Activated CD4-positive, alpha-beta T cell treated with anti-CD3 and anti-CD28 coated beads, Interleukin-2, amount 10 ng/mL, durations not matched to agents 7 days and 5 days (primary cell): ENCODE measurements around the gene FBN3. TPM values are rescaled to one million over a fixed set of nuclear protein-coding genes. Genes with fewer than 3 reads are reported as not detected.
A peak's percentile ranks its signal among the peaks of the same experiment; 100 is the strongest.
"Not testable (repeated sequence)": the region's sequence is repeated elsewhere in the genome, so short reads cannot be mapped to it uniquely, and the experiment has no call there.

Source experiments
- CTCF ChIA-PET: fragments of 350-600 bp; sonication (Branson Sonifier 250); formaldehyde crosslinking; loops from one replicate; lab custom pipeline; 2021; ENCODE audit warnings: antibody characterized with exemption; lab: Charles Lee
- POLR2A ChIA-PET: fragments of 350-600 bp; sonication (Branson Sonifier 250); formaldehyde crosslinking; loops from one replicate; lab custom pipeline; 2021; ENCODE audit warnings: antibody characterized with exemption; lab: Charles Lee
- DNase-seq: peaks from one replicate; pipeline ENCODE4 v3.0.0-alpha.2; 2020
- H3K27ac Mint-ChIP-seq: one replicate; pipeline ENCODE4 v1.8.0; 2021; ENCODE audit warnings: mild to moderate bottlenecking, moderate library complexity, mixed read lengths
- H3K27me3 Mint-ChIP-seq: one replicate; pipeline ENCODE4 v1.8.0; 2021; ENCODE audit warnings: mixed read lengths
- H3K36me3 Mint-ChIP-seq: one replicate; pipeline ENCODE4 v1.8.0; 2021; ENCODE audit warnings: low read depth, mixed read lengths
- H3K4me1 Mint-ChIP-seq: one replicate; pipeline ENCODE4 v1.8.0; 2021; ENCODE audit warnings: mixed read lengths
- H3K4me3 Mint-ChIP-seq: one replicate; pipeline ENCODE4 v1.8.0; 2021; ENCODE audit warnings: mild to moderate bottlenecking, moderate library complexity, mixed read lengths
- H3K9me3 Mint-ChIP-seq: one replicate; pipeline ENCODE4 v1.8.0; 2021; ENCODE audit warnings: mixed read lengths
- total RNA-seq, 2 experiments: library from RNA; stranded (reverse); gene quantifications; one replicate each; pipeline ENCODE4 v1.2.3, GENCODE V29; 2021

FBN3 gene
- total RNA-seq, 2 experiments from 2014 or later = not detected

DNA sequence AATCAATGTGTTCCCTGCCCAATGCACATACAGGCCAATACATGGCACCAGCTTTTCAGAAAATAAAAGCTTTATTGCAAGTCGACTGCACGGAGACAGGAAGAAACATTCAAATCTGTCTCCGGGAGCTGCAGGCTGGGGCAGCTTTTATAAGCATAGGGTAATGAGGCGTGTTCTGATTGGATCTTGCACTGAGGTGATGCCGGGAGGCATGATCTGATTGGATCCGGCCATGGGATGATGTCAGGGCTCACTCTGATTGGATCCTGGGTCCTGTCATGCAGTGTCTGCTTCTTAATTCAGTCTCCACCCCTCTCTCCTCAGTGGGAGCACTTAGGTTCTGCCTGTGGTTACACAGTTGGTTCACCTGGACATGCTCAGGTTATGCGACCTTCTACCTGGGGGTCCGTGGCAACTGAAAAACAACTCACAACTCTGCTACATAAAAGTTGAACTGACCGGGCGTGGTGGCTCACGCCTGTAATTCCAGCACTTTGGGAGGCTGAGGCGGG, 11.8 kb upstream of the FBN3 start:
- ChIA-PET POLR2A (no interaction called here), CTCF (no interaction called here)
- Mint-ChIP-seq H3K4me1 (peaks cover 4% of the 10 kb centered on the region), H3K4me3 (no peak overlapping the region), H3K27me3 (peaks cover 8% of the 10 kb centered on the region), H3K9me3 (no peaks in the 10 kb centered on the region), H3K27ac (no peak overlapping the region), H3K36me3 (no peaks in the 10 kb centered on the region)
- peak; percentile 12 for DNase-seq

DNA sequence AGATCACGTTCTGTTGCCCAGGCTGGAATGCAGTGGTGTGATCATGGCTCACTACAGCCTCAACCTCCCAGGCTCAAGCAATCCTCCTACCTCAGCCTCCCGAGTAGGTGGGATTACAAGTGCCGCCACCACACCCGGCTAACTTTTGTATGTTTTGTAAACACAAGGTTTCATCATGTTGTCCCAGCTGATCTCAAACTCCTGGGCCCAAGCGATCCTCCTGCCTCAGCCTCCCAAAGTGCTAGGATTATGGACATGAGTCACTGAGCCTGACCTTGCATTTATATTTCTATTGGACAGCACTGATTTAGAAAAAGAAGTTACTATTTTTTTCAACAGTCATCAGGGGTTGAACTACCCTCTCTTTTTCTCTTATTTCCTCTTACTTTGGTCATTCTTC, 9.9 kb upstream of the FBN3 start:
- H3K36me3 Mint-ChIP-seq, POLR2A ChIA-PET, H3K9me3 Mint-ChIP-seq, H3K27me3 Mint-ChIP-seq, DNase-seq, H3K4me3 Mint-ChIP-seq, H3K27ac Mint-ChIP-seq, H3K4me1 Mint-ChIP-seq: not testable (repeated sequence)
- CTCF ChIA-PET = interaction anchor here (0.8 to 1.3 kb wide), 2 partner anchors 50 to 96 kb away, joined by 3 to 5 read pairs; partner anchors contain the start of gene CERS4

DNA sequence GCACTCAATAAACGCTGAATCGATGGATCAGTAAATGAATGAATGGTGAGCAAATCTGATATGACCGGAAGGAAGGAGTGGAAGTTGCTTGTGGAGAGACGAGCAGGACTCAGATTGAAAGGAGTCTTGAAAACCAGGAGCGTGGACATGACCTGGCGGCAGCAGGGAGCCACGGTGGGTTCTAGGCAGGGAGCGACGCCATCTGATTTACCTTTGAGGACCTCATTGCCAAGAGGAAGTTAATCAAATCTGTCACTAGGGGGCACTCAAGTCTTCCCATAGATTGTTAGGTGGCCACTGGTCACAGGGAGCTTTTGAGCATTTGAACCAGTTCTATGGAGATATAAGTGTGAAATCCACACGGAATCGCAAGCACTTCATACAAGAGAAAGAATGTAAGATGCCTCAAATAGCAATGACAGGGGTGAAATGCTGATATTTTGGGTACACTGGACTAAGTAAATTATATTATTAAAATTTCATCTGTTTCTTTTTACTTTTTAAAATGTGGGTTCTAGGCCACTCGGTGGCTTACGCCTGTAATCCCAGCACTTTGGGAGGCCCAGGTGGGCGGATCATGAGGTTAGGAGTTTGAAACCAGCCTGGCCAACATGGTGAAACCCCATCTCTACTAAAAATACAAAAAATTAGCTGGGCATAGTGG, 9.2 kb upstream of the FBN3 start:
- Mint-ChIP-seq H3K4me1 (peaks cover 4% of the 10 kb centered on the region), H3K36me3 (no peaks in the 10 kb centered on the region), H3K27ac (no peak overlapping the region), H3K4me3 (no peak overlapping the region), H3K9me3 (no peaks in the 10 kb centered on the region), H3K27me3 (peaks cover 12% of the 10 kb centered on the region)
- CTCF ChIA-PET = interaction anchor here (0.7 to 1.3 kb wide), 6 partner anchors 24 to 156 kb away, joined by 3 to 5 read pairs (median 4); partner anchors contain the start of gene CERS4
- POLR2A ChIA-PET = no interaction called here
- peak; percentile 75 for DNase-seq

DNA sequence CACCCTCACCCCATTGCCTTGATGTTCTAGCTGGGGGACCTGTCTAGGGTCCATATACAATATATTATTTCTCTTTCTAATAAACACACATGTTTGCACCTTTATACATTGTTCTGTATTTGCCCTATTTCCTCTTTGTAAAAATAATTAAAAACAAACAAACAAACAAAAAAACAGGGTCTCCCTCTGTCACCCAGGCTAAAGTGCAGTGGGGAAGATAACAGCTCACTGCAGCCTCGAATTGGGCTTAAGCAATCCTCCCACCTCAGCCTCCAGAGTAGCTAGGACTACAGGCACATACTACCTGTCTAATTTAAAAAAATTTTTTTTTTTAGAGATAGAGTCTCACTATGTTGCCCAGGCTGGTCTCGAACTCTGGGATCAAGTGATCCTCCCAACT, 5.9 kb upstream of the FBN3 start:
- peaks cover 31% of the 10 kb centered on the region for H3K27me3 Mint-ChIP-seq
- no peak overlapping the region for H3K4me3 Mint-ChIP-seq
- H3K36me3 Mint-ChIP-seq = no peaks in the 10 kb centered on the region
- ChIA-PET CTCF (interaction anchor here (0.6 kb wide), 2 partner anchors 50 to 99 kb away, joined by 3 read pairs; no protein-coding TSS in a partner anchor), POLR2A (no interaction called here)
- H3K4me1 Mint-ChIP-seq = no peaks in the 10 kb centered on the region
- H3K27ac Mint-ChIP-seq = no peak overlapping the region
- H3K9me3 Mint-ChIP-seq = no peaks in the 10 kb centered on the region
- DNase-seq = no peak

DNA sequence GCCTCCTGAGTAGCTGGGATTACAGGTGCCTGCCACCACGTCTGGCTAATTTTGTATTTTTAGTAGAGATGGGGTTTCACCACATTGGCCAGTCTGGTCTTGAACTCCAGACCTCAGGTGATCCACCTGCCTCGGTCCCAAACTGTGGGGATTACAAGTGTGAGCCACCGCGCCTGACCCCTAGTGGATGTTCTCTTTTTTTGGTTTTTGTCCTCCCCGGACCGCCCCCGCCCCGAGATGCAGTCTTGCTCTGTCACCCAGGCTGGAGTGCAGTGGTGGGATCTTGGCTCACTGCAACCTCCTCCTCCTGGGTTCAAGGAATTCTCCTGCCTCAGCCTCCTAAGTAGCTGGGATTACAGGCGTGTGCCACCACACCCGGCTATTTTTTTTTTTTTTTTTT, 4.6 kb upstream of the FBN3 start:
- CTCF ChIA-PET, H3K4me1 Mint-ChIP-seq, H3K4me3 Mint-ChIP-seq, POLR2A ChIA-PET, H3K36me3 Mint-ChIP-seq, H3K9me3 Mint-ChIP-seq: not testable (repeated sequence)
- H3K27me3 Mint-ChIP-seq = peaks cover 38% of the 10 kb centered on the region
- H3K27ac Mint-ChIP-seq = peak overlapping the region; percentile 50
- DNase-seq = peak; percentile 42

DNA sequence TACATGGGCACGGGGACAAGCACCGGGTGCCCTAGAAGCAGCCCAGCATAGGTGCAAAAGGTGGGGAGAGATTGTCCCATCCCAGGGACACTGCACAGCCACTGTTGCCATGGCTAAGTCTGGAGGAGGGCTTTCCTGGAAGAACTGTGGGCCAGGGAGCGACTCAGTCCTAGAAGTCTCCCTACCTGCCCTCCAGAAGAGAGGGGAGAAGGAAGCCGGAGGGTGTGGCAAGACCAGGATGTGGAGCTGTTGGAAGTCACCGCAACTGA, 2.3 kb upstream of the FBN3 start:
- ChIA-PET CTCF (no interaction called here), POLR2A (no interaction called here)
- DNase-seq = no peak
- no peak overlapping the region for H3K27ac Mint-ChIP-seq
- H3K9me3 Mint-ChIP-seq = no peaks in the 10 kb centered on the region
- H3K27me3 Mint-ChIP-seq = peaks cover 48% of the 10 kb centered on the region
- H3K4me3 Mint-ChIP-seq = no peak overlapping the region
- H3K4me1 Mint-ChIP-seq = peaks cover 5% of the 10 kb centered on the region
- H3K36me3 Mint-ChIP-seq = no peaks in the 10 kb centered on the region

DNA sequence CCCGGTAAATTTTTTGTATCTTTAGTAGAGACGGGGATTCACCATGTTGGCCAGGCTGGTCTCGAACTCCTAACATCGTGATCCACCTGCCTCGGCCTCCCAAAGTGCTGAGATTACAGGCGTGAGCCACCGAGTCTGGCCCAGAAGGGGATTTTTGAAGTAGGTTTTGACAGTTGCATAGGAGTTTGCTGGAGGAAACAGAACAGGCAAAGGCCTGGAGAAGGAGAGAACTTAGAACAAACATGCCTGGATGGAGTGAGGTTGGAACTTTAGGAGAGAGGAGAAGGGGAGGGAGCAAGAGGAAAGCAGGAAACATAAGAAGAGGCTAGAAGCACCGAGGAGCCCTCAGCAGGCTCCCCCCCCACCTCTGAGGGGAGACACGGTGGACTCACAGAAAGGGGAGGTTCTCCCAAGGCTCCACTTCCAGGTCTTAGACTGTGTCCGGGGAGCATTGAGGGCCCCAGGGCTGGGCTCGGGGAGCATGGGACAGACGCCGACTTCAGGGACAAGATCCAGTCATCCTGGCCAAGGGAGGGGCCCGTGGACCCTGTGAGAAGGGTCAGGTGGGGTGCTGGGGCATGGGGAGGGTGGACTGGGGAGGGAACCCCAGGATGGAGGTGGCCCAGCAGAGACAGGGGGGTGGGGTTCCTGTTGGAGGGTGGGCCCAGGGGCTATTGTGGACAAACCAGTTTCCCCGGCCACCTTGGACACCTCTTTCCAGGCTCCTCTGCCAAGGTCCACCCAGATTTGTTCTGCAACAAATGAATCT, 1.8 kb upstream of the FBN3 start:
- Mint-ChIP-seq H3K27me3 (peaks cover 51% of the 10 kb centered on the region), H3K4me3 (no peak overlapping the region), H3K36me3 (no peaks in the 10 kb centered on the region), H3K4me1 (peaks cover 5% of the 10 kb centered on the region), H3K9me3 (no peaks in the 10 kb centered on the region), H3K27ac (no peak overlapping the region)
- POLR2A ChIA-PET = no interaction called here
- DNase-seq = no peak
- CTCF ChIA-PET = no interaction called here

DNA sequence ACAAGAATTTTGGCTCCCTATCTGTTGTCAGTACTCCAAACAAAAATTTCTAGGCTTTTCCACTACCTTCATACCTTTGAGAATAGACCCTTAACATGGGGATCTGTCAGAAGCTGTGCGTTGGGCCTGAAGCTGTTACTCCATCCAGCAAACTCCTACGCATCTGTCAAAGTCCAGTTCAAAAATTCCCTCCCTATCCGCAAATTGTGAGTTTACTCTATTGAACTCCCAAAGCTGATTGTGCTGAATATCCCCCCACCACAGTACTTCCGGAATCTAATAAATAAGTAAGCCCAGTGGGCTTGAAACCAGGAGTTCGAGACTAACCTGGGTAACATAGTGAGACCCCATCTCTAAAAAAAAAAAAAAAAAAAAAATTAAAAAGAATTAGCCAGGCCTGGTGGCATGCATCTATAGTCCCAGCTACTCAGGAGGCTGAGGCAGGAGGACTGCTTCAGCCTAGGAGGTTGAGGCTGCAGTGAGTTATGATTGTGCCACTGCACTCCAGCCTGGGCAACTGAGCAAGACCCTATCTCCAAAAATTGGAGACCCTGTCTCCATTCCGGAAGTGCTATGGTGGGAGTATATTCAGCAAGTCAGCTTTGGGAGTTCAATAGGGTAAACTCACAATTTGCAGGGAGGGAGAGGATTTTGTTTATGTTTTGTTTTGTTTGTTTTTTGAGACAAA, 930 bp upstream of the FBN3 start:
- Mint-ChIP-seq H3K27me3 (peaks cover 50% of the 10 kb centered on the region), H3K4me3 (no peak overlapping the region), H3K9me3 (no peaks in the 10 kb centered on the region), H3K27ac (no peak overlapping the region), H3K36me3 (no peaks in the 10 kb centered on the region), H3K4me1 (peaks cover 5% of the 10 kb centered on the region)
- DNase-seq = no peak
- ChIA-PET CTCF (interaction anchor here (0.6 to 0.7 kb wide), 2 partner anchors 29 to 991 kb away, joined by 3 to 5 read pairs; no protein-coding TSS in a partner anchor), POLR2A (no interaction called here)

DNA sequence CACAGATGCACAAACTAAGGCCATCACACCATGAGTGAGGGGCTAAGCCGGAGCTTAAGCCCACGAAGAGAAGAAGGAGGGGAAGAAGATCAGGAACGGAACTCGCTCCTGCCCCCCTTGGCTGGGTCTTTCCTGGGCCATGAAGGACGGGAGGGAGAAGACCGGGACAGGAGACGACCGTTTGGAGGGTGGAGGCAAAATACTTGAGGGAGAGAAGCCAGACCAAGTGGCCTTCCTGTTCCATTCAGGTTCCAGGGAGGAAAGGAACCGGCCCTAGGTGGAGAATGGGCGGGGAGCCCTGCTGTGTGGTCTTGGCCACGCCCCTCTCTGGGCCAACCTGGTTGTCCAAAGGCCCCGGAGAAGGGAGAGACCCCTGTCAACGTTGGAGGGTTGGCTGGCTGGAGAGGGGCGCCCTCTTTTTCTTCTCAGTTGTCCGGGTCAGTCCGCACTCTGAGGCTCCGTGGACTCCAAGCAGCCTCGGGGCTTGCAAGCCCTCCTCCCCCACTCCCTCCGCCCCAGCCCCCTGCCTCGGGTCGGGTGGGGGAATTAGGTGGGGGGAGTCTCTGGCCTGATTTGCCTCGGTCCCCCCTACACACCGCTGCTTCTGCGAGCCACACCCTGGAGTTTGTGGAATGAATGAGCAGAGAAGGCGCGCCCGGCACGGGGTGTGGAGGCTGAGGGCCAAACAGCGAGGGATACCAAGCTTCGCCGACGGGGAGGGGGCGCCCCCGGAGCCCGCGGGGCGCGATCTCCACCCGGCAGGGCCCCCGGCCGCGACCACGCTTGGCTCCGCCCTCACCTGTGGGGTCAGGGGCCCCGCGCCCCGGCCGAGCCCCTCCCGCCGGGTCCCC, 757 bp downstream of the FBN3 start:
- CTCF ChIA-PET = no interaction called here
- no peak overlapping the region for H3K27ac Mint-ChIP-seq
- H3K27me3 Mint-ChIP-seq = peaks cover 49% of the 10 kb centered on the region
- no peak overlapping the region for H3K4me3 Mint-ChIP-seq
- no peaks in the 10 kb centered on the region for H3K9me3 Mint-ChIP-seq
- H3K4me1 Mint-ChIP-seq = peaks cover 5% of the 10 kb centered on the region
- POLR2A ChIA-PET = no interaction called here
- no peaks in the 10 kb centered on the region for H3K36me3 Mint-ChIP-seq
- DNase-seq = no peak

DNA sequence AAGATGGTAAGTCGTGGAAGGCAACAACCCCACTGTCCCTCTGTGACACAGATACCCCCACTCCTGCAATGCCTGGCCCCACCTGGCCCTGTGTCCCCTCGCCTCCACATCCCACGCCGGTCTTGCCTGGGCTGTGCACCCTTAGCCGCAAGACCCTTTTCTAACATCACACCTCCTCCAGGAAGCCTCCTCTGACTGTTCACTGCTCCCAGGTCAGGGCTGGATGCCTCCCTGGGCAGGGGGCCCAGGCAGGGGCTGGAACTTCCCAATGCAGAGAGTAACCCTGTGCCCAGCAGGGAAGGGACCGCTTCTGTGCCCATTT, 1.3 kb downstream of the FBN3 start:
- H3K27ac Mint-ChIP-seq = no peak overlapping the region
- POLR2A ChIA-PET = no interaction called here
- peaks cover 46% of the 10 kb centered on the region for H3K27me3 Mint-ChIP-seq
- no peak for DNase-seq
- H3K36me3 Mint-ChIP-seq = no peaks in the 10 kb centered on the region
- CTCF ChIA-PET = no interaction called here
- no peak overlapping the region for H3K4me3 Mint-ChIP-seq
- peaks cover 5% of the 10 kb centered on the region for H3K4me1 Mint-ChIP-seq
- H3K9me3 Mint-ChIP-seq = no peaks in the 10 kb centered on the region

DNA sequence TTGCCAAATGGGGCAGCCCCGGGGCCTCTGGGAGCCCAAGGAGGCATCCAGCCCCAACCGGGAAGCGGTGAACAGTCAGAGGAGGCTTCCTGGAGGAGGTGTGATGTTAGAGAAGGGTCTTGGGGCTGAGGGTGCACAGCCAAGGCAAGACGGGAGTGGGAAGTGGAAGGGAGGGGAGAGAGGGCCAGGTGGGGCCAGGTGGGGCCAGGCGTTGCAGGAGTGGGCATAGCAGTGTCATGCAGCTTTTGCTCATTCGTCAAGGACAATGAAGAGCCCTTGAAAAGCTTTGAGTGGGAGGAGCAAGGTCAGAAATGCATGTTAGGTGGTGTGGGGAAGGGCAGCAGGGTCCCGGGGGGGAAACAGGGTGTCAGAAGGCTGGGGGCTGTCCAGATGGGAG, 1.8 kb downstream of the FBN3 start:
- ChIA-PET POLR2A (no interaction called here), CTCF (no interaction called here)
- Mint-ChIP-seq H3K9me3 (no peaks in the 10 kb centered on the region), H3K4me1 (peaks cover 5% of the 10 kb centered on the region), H3K27me3 (peaks cover 43% of the 10 kb centered on the region), H3K4me3 (no peak overlapping the region), H3K27ac (no peak overlapping the region), H3K36me3 (no peaks in the 10 kb centered on the region)
- no peak for DNase-seq

DNA sequence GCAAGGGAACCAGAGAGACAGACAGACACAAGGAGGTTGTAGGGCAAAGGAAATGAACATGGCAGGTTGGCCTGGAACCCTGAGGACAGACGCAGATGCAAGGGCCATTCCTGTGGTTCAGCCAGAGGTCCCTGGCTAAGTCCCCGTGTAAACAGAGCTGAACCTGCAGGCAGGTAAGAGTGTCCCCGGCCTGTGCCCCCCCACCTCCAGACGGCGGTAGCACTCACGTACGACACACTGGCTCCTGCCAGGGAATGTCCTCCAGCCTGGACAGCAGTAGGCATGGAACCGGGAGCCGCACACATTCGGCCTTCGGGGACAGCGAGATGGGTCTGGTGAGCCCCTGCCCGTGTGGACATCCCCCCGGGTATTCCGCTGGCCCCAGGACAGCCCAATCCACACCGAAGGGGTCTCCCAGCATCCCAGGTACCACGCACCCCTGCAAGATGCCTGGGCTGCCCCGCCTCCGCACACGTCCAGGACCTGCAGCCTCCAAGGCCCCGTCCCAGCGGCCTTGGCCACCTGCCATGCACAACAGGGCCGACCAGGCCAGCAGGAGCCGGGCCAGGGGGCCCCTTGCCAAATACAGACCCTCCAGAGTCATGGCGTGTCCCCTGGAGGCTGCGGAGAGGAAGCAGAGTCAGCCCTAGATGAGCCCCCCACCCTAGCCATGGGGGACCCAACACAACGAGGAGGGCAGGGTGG, 2.4 kb downstream of the FBN3 start:
- POLR2A ChIA-PET = no interaction called here
- Mint-ChIP-seq H3K27ac (no peak overlapping the region), H3K4me3 (no peak overlapping the region), H3K9me3 (no peaks in the 10 kb centered on the region), H3K27me3 (peaks cover 43% of the 10 kb centered on the region), H3K4me1 (peaks cover 5% of the 10 kb centered on the region), H3K36me3 (no peaks in the 10 kb centered on the region)
- CTCF ChIA-PET = no interaction called here
- DNase-seq = no peak
